Stimulated activated CD8-positive, alpha-beta memory T cell treated with anti-CD3 and anti-CD28 coated beads, Interleukin-12 subunit alpha, Interleukin-12 subunit beta, amount 100 ng/mL, for 24 hours (primary cell): ENCODE measurements around the gene BLVRA.
A peak's percentile ranks its signal among the peaks of the same experiment; 100 is the strongest.
"Not testable (repeated sequence)": the region's sequence is repeated elsewhere in the genome, so short reads cannot be mapped to it uniquely, and the experiment has no call there.

Experiments used
- DNase-seq: peaks from one replicate; pipeline ENCODE4 v3.0.0-alpha.2; 2020; ENCODE audit errors: extremely low read depth

The BLVRA gene, protein sequence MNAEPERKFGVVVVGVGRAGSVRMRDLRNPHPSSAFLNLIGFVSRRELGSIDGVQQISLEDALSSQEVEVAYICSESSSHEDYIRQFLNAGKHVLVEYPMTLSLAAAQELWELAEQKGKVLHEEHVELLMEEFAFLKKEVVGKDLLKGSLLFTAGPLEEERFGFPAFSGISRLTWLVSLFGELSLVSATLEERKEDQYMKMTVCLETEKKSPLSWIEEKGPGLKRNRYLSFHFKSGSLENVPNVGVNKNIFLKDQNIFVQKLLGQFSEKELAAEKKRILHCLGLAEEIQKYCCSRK

DNA sequence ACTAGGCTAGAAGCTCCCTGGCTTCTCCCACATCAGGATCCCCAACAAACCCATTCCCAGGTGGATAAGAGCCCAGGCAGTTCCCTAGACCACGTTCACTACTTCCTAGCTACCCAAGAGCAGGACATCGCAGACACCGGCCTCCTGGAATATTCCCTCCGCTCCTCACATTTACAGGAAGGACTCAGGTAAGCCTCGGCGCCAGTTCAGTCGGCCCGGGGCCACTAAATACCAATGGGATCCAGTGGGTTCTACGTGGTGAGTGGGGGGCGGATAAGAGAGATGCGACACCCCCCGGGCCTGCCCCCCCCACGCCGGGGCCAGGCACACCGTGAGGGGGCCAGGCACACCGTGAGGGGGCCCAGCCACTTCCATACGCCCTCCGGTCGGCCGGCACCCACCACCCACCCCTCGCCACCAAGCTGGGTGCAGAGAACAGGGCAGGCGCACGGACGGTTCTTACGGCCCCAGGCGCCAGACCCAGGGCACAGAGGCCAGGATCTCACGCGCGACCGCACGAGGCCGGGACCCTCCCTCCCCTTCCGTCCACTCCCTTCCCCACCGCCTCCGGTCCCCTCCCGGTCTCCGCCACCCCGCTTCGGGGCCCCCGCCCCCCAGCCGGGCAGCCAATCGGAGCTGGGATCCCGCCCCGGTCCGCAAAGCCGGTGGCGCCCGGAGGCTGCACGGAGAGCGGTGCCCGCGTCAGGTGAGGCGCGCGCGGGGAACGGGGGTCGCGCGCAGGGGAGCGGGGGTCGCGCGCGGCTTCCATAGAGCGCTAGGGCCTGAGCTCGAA, at the start of gene BLVRA:
TSS of gene BLVRA (plus strand) at position 652 of the 793 bp plus-strand sequence. CDS start 12,479 bp downstream, outside the sequence.
- peak; percentile 31 for DNase-seq

DNA sequence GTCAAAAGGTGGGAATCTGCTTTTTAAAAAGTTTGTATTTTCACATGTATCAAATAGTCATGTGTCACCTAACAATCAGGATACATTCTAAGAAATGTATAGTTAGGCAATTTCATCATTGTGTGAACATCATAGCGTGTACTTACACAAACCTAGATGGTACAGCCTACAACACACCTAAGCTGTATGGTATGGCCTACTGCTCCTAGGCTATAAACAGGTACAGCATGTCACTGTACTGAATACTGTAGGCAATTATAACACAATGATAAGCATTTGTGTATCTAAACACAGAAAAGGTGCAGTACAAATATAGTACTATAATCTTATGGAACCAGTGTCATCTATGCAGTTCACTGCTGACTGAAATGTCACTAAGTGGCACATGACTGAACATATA, 47.0 kb upstream of the BLVRA start:
- no peak for DNase-seq

DNA sequence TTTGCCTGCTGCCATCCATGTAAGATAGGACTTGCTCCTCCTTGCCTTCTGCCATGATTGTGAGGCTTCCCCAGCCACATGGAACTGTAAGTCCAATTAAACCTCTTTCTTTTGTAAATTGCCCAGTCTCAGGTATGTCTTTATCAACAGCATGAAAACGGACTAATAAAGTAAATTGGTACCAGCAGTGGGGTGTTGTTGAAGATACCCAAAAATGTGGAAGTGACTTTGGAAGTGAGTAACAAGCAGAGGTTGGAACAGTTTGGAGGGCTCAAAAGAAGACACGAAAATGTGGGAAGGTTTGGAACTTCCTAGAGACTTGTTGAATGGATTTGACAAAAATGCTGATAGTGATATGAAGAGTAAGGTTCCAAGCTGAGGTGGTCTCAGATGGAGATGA, 42.5 kb upstream of the BLVRA start:
- not testable (repeated sequence) for DNase-seq

DNA sequence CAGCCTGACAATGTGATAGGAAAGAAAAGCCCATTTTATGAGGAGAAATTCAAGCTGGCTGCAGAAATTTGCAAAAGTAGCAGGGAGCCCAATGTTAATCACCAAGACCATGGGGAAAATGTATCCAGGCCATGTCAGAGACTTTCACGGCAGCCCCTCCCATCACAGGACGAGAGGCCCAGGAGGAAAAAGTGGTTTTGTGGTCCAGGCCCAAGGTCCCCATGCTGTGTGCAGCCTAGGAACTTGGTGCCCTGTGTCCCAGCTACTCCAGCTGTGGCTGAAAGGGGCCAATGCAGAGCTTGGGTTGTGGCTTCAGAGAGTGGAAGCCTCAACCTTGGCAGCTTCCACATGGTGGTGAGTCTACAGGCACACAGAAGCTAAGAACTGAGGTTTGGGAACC, 41.9 kb upstream of the BLVRA start:
- no peak for DNase-seq

DNA sequence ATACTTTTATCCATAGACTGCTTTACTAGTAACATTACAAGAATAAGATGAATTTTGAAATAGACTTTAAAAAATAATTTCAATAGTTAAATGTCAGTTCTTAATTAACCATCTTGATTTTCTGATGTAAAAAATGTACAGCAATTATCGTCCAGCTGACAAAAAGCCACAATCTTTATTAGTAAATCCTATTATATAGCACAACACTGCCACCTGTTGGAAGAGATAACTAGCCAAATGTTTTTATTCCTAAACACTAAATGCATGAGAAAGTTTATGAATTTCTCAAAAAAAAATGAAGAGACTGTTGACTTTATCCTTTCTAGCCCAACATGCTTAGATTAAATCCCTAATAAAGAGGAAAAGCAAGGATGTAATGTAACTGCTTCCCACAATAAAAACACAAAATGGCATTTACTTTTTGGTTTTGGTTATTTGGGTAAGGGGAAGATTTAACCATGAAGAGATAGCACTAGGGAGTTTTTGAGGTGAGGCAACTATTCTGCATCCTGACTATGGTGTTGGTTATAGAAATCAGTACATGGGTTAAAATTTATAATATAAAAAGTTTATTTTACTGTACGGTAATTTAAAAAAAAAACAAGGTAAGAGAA, 37.2 kb upstream of the BLVRA start:
- no peak for DNase-seq

DNA sequence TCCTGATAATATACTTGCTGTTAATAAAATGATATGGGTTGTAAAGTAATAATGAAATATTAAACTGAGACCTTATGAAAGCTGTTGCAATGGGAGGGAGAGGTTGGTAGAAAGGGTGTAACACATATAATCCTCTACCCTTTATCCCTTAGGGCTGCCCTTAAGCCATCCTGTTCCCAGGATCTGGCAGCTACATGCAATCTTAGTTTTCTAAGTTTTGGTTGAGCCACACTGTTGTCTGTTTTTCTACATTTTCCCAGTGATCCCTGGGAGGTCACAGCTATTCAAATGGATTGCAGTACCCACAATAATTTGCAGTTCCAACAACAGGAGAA, 35.5 kb upstream of the BLVRA start:
- no peak for DNase-seq

DNA sequence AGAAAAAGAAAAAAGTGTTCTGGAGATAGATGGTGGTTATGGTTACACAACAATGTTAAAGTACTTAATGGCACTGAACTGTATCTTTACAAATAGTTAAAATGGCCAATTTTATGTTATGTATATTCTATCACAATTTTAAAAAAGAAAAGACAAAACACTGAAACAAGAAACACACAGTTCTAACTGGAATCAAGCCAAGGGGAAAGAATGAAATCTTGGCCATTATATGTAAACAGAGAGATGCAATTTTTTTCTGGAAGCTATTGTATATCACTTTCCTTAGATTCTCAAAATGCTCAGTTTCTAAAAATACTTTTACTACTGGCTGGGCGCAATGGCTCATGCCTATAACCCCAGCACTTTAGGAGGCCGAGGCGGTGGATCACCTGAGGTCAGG, 33.2 kb upstream of the BLVRA start:
- no peak for DNase-seq

DNA sequence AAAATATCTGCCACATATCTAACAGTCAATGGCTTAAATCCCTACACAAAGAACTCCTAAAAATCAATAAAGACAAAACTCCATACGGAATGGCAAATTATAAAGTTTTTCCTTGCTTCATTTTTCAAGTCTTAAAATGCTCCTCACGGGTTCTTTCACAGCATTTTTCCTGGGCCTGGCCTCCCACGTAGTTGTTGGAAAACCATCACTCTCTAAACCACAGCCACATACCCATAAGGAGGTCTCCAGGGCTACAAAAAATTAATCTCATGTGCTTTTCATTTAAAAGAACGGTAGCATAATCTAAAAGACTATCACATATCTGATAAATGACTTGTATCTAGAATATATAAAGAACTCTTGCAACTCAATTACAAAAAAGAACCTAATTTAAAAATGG, 32.0 kb upstream of the BLVRA start:
- DNase-seq: no peak

DNA sequence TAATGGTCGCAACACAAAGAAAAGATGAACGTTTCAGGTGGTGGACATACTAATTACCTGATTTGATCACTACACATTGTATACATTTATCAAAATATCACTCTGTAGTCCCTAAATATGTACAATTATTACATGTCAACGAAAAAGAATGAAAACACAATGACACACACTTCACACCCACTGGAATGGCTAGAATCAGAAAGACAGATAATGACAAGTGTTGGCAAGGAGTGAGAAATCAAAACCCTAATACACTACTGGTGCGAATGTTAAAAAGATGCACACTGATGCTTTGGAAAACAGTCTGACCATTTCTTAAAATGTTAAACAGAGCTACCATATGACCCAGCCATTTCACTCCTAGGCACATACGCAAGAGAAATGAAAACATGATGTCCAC, 31.5 kb upstream of the BLVRA start:
- no peak for DNase-seq

DNA sequence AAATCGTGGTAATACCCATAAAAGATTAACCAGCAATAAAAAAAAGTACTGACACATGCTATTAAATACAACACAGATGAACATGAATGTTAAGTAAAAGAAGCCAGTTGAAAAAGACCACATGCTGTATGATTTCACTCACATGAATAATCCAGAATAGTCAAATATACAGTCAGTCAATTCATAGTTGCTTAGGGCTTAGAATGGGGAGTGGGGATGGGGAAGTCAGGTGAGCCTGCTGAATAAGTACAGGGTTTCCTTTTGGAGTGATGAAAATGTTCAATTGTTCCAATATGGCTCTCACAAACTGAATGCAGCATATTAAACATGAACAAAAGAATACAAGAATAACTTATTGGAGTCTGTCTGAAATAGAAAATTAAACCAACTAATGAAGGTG, 31.0 kb upstream of the BLVRA start:
- DNase-seq: no peak

DNA sequence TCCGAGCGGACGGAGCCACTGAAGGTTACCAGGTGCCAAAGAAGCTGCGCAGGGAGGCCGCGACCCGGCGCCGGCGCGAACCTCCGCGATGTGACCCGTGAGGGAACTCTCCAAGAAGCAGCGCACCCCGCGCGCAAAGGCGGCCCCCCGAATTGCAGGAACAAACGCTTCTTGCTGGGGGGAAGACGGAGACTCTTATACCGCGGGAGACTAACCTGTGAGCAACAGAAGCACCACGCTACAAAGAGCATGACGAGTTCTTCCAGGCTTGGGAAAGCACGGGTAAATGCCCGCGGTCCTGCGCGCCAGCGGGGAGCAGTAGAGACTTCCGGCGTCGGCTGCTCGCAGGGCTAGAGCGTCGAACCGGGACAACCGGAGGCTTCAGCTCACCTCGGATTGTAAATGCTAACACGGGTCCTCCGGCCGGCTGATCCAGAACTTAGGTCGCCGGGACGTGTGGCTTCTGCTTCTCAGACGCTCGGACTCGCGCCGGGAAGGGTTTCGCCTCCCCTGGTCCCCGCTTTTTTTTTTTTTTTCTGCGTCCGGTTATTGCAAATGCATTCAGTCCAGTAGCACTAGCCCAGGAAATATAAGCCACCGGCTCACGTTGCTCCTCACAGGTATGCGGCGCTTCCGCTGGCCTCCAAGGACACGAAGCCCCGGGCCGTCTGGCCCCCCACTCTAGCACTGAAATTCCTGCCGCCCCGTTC, 29.1 kb upstream of the BLVRA start, which contains the start of gene COA1:
TSS of gene COA1 (minus strand) at position 310 of the 710 bp plus-strand sequence. CDS start 80,909 bp downstream, outside the sequence.
- DNase-seq: peak; percentile 49

DNA sequence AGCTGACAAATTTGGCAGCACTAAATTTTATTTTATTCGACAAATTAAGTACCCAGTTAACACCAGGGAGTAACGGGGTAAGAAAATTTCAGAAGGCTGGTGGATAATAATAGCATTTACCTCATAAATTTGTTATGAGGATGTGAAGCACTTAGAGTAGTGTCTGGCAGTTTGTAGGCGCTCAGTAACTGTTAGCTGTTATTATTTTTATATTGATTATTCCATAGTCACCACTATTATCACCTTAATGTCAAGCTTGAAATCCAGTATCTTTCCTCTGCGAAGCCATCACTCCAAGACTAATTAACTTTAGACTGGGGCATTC, 28.6 kb upstream of the BLVRA start:
- DNase-seq: no peak

DNA sequence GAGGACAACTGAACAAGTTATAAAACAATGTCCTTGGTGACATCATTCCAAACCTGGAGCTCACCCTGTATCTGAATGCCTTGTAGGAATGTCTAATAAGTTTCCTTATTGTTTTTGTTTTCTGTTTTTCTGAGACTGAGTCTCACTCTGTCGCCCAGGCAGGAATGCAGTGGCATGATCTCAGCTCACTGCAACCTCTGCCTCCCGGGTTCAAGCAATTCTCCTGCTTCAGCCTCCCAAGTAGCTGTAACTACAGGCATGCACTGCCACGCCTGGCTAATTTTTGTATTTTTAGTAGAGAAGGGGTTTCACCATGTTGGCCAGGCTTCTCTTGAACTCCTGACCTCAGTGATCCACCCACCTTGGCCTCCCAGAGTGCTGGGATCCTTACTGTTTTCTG, 27.0 kb upstream of the BLVRA start:
- not testable (repeated sequence) for DNase-seq

DNA sequence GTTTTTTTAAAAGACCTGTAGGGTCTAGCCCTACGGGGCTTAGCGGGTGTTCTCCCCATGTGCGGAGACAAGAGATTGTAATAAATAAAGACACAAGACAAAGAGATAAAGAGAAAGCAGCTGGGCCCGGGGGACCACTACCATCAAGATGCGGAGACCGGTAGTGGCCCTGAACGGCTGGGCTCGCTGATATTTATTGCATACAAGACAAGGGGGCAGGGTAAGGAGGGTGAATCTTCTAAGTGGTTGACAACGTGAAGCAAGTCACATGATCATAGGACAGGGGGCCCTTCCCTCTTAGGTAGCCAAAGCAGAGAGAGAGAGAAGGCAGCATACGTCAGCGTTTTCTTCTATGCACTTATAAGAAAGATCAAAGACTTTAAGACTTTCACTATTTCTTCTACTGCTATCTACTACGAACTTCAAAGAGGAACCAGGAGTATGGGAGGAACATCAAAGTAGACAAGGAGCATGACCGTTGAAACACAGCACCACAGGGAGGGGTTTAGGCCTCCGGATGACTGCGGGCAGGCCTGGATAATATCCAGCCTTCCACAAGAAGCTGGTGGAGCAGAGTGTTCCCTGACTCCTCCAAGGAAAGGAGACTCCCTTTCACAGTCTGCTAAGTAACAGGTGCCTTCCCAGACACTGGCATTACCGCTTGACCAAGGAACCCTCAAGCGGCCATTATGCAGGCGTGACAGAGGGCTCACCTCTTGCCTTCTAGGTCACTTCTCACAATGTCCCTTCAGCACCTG, 23.7 kb upstream of the BLVRA start:
- DNase-seq: not testable (repeated sequence)

DNA sequence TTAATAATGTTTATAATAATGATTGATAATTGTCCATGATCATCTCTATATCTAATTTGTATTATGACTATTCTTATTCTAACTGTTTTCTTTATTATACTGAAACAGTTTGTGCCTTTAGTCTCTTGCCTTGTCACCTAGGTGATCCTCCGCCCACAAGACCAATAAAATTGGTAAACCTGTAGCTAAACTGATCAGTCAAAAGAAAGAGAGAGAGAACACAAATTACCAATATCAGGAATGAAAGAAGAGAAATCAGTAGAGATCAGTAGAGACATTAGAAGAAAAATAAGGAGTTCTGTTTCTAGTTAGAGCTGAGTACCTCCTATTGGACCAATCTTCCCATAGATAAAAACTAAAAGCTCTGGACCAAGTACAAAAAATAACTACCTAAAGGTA, 23.1 kb upstream of the BLVRA start:
- no peak for DNase-seq

DNA sequence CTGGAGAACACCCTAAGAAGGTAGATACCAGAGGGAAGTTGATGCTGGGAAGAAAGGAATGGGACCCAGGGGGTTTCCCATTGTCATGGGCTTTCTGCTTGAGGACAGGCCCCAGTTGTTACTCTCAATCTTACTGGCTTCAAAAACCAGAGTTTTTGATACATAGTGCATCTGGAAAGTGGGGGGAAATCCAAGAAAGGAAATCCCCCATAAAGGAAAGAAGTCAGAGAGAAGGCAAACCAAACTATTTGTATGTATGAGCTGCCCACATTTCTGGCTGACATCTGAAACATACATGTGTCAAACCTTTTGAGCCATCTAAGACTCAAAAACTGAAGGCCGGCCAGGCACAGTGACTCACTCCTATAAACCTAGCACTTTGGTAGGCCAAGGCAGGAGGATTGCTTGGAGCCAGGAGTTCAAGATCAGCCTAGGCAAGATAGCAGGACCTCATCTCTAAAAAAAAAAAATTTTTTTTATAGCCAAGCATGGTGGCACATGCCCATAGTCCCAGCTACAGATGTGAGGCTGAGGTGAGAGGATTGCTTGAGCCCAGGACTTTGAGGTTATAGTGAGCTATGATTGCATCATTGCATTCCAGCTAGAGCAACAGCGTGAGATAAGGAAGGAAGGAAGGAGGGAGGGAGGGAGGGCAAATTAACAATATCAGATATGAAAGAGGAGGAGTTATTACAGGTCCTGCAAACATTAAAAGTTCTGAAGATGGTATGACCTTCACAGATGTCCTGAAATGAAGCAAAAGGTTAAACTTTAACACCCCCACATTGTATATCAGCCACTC, 22.5 kb upstream of the BLVRA start:
- no peak for DNase-seq

DNA sequence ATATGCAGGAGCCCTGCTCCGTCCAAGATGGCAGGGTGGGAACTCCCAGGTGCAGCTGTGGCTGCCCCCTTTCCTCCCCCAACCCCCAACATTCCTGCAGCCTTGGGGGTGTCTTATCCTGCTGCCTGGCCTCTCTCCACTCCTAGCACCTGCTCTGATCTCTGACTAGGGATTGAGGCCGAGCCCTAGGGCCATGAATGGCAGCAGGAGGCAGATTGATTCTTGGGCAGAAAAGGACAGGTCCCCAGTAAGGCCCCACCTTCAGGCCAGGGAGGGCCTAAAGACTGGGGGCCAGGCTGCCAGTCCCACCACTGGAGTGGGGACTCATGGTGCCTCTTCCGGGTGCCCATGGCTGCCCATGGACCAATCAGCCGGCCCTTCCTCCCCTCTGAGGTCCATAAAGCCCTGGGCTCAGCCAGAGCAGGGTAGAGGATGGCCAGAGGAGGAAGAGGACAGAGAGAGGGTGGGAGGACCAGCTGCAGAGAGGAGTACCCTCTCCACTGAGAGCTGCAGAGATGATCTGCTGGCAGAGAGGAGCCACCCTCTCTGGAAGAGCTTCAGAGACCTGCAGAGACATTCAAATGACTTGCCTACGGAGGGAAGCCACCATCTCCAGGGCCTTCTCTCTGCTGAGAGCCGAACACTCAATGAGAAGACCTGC, 20.9 kb upstream of the BLVRA start:
- no peak for DNase-seq

DNA sequence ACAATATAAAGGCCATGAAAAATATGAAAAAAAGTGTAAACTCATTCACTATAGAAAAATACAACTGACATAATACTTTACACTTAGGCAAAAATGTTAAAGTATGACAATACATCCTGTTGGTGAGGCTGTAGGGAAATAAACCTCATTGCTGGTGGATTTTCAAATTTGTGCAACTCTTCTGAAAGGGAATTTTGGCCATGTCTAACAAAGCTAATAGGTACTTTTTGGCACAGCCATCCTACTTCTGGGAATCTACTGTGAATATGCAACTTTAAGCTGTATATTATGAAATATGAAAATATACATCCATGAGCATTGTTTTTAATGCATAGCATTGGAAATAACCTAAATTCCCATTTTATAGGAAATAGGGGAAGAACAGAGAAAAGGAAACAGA, 15.8 kb upstream of the BLVRA start:
- DNase-seq: no peak

DNA sequence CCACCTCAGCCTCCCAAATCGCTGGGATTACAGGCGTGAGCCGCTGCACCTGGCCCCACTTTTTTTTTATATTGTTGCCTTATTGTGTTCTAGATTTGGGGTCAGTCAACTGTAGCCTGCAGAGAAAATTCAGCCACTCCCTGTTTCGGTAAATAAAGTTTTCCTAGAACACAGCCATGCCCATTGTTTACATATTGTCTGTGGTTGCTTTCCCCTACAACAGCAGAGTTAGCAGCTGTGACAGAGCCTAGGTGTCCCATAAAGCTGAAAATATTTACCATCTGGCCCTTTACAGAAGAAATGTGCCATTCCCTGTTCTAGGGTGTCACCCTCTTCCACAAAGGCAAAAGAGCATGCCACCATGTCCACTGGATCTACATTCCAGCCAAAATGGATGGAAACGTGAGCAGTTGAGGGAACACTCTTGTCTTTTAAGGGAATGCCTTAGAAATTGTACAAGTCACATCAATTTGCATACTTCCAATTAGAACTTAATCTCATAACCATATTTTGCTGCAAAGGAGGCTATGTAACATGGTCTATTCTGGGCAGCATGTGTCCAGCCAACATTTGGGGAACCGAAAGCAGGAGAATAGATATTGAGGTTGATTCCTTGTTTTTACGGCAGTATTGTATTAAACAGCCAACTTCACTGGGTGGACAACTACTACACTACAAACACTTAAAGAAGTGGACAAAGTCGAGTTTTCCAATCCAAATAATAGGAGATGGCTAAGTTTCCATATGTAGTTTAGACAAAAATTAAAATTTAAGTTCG, 11.0 kb upstream of the BLVRA start:
- DNase-seq: no peak
